HG03571 (cell line): ENCODE results near the gene MRPL20.

Source experiments
- ATAC-seq: cut with Tn5 transposase; IDR thresholded peaks from one replicate; pipeline ENCODE4 v1.9.1; 2021; ENCODE audit not compliant: unreplicated experiment

MRPL20 gene

GRCh38 chr1:1366699-1367066 lies 40.4 kb downstream of the MRPL20 start:
- no peak for ATAC-seq

GRCh38 chr1:1365875-1366698 lies 41.0 kb downstream of the MRPL20 start:
- no peak for ATAC-seq

GRCh38 chr1:1364266-1364665 lies 42.8 kb downstream of the MRPL20 start:
- no peak for ATAC-seq

GRCh38 chr1:1361982-1362423 lies 45.1 kb downstream of the MRPL20 start:
- no peak for ATAC-seq

GRCh38 chr1:1361233-1361981 lies 45.7 kb downstream of the MRPL20 start:
- ATAC-seq, result no peak

GRCh38 chr1:1360506-1361169 lies 46.5 kb downstream of the MRPL20 start:
- no peak for ATAC-seq

- no peak for ATAC-seq
Measured at GRCh38 chr1:1359664-1360468, 47.2 kb downstream of the MRPL20 start.

- ATAC-seq, result no peak
Measured at GRCh38 chr1:1359308-1359663, 47.8 kb downstream of the MRPL20 start.

- no peak for ATAC-seq
Measured at GRCh38 chr1:1358433-1359271, 48.4 kb downstream of the MRPL20 start, which contains the start of gene MXRA8. TSS of gene MXRA8 (minus strand) at chr1:1358555. CDS start at chr1:1358504, 51 bp downstream.

GRCh38 chr1:1357871-1358432 lies 49.1 kb downstream of the MRPL20 start:
- ATAC-seq, result no peak

GRCh38 chr1:1356796-1357401 lies 50.2 kb downstream of the MRPL20 start:
- ATAC-seq, result no peak

GRCh38 chr1:1356166-1356795 lies 50.8 kb downstream of the MRPL20 start:
- ATAC-seq, result no peak

GRCh38 chr1:1355416-1355815 lies 51.7 kb downstream of the MRPL20 start:
- ATAC-seq, result no peak

GRCh38 chr1:1354271-1355247 lies 52.5 kb downstream of the MRPL20 start:
- no peak for ATAC-seq

- ATAC-seq, result no peak
Measured at GRCh38 chr1:1353389-1354151, 53.5 kb downstream of the MRPL20 start.

- no peak for ATAC-seq
Measured at GRCh38 chr1:1352786-1353388, 54.2 kb downstream of the MRPL20 start.
